ENCODE results near the gene AUTS2. TPM values are rescaled to one million over a fixed set of nuclear protein-coding genes. Genes with fewer than 3 reads are reported as not detected.

The AUTS2 gene
- total and polyA plus RNA-seq, 10 of the 15 experiments (the other 5 are each of a cell fraction or from before 2014, with no cell fraction given), result 6.4 to 55.6 (median 21.6) TPM

DNA sequence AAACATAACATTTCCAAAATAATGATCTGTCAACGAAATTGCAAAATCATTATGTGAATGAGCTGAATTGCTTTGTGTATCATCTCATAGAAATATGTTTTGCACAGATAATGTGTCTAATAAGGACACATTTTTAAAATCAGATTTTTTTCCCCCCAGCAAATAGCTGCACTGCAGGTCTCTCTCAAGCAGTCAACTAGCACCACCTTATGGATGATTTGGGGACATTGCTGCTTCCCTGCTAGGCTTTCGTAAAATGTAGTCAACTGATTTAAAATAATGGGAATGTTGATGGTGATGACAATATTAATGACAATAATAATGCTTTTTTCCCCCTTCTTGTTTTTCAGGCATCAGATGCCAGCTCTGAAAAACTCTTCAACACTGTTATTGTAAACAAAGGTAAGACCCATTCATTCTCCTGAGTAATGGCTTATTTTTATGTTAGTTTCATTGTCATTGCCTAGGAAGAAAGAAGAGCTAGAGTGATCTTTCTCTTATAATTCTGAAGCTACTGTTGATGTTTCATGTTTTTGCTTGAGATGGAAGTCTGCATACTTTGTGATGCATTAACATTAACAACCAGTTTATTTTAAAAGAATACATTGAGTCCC, 1100.1 kb downstream of the AUTS2 start (continued):
- no peak for TF ChIP-seq ZSCAN29 (IDR thresholded peaks at IDR 0.05)
- TF ChIP-seq, protein P1, sequence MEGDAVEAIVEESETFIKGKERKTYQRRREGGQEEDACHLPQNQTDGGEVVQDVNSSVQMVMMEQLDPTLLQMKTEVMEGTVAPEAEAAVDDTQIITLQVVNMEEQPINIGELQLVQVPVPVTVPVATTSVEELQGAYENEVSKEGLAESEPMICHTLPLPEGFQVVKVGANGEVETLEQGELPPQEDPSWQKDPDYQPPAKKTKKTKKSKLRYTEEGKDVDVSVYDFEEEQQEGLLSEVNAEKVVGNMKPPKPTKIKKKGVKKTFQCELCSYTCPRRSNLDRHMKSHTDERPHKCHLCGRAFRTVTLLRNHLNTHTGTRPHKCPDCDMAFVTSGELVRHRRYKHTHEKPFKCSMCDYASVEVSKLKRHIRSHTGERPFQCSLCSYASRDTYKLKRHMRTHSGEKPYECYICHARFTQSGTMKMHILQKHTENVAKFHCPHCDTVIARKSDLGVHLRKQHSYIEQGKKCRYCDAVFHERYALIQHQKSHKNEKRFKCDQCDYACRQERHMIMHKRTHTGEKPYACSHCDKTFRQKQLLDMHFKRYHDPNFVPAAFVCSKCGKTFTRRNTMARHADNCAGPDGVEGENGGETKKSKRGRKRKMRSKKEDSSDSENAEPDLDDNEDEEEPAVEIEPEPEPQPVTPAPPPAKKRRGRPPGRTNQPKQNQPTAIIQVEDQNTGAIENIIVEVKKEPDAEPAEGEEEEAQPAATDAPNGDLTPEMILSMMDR (IDR thresholded peaks at IDR 0.05 in 2 of 3, conservative IDR thresholded peaks at IDR 0.05 in 1 of 3; ENCODE audit: control insufficient read depth in 2 of 3, extremely low read depth in 1 of 3, insufficient read depth in 1 of 3, low read depth in 3 of 3, low read length in 3 of 3), result peak; percentile 75 to 95 (median 83); a peak in 5 of 6 replicates
- no peak for TF ChIP-seq RCOR1 (conservative IDR thresholded peaks at IDR 0.05; ENCODE audit: low read depth, low read length)
- TF ChIP-seq, protein P2, sequence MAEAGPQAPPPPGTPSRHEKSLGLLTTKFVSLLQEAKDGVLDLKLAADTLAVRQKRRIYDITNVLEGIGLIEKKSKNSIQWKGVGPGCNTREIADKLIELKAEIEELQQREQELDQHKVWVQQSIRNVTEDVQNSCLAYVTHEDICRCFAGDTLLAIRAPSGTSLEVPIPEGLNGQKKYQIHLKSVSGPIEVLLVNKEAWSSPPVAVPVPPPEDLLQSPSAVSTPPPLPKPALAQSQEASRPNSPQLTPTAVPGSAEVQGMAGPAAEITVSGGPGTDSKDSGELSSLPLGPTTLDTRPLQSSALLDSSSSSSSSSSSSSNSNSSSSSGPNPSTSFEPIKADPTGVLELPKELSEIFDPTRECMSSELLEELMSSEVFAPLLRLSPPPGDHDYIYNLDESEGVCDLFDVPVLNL (IDR thresholded peaks at IDR 0.05; ENCODE audit: low read depth, low read length), result peak; percentile 74
- TF ChIP-seq ZNF592 (IDR thresholded peaks at IDR 0.05), result no peak
- TF ChIP-seq ZNF384 (IDR thresholded peaks at IDR 0.05; ENCODE audit: borderline replicate concordance, low read depth, low read length), result peak; percentile 68
- TF ChIP-seq ZBTB11 (CRISPR knock-in tag; IDR thresholded peaks at IDR 0.05), result no peak
- TF ChIP-seq, protein P3, sequence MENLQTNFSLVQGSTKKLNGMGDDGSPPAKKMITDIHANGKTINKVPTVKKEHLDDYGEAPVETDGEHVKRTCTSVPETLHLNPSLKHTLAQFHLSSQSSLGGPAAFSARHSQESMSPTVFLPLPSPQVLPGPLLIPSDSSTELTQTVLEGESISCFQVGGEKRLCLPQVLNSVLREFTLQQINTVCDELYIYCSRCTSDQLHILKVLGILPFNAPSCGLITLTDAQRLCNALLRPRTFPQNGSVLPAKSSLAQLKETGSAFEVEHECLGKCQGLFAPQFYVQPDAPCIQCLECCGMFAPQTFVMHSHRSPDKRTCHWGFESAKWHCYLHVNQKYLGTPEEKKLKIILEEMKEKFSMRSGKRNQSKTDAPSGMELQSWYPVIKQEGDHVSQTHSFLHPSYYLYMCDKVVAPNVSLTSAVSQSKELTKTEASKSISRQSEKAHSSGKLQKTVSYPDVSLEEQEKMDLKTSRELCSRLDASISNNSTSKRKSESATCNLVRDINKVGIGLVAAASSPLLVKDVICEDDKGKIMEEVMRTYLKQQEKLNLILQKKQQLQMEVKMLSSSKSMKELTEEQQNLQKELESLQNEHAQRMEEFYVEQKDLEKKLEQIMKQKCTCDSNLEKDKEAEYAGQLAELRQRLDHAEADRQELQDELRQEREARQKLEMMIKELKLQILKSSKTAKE (IDR thresholded peaks at IDR 0.05; ENCODE audit: low read depth, poor library complexity, severe bottlenecking), result peak; percentile 54
- TF ChIP-seq EGR1 (IDR thresholded peaks at IDR 0.05; ENCODE audit: borderline replicate concordance in 1 of 2, low read depth in 2 of 2, low read length in 2 of 2), result no peak
- no peak for TF ChIP-seq ZNF622 (IDR thresholded peaks at IDR 0.05)
- TF ChIP-seq CREM (IDR thresholded peaks at IDR 0.05; ENCODE audit: low read depth), result no peak

All from GM12878 (cell line).